K562 (cell line): ENCODE data around the gene LCTL. TPM values are rescaled to one million over a fixed set of nuclear protein-coding genes. Genes with fewer than 3 reads are reported as not detected.
A peak's percentile ranks its signal among the peaks of the same experiment; 100 is the strongest.

Experiments used
- BHLHE40 ChIP-seq: IDR thresholded peaks from 2 replicates; pipeline ENCODE4 v1.6.1; 2011; ENCODE audit warnings: low read length, improper control_type of control experiment
- E2F3 ChIP-seq: fragments of 250-450 bp; sonication (Bioruptor Pico); IDR thresholded peaks from 2 replicates; pipeline ENCODE4 v1.4.0; 2020; ENCODE audit warnings: mild to moderate bottlenecking
- FIP1L1 ChIP-seq: fragments of 200-400 bp; formaldehyde crosslinking; IDR thresholded peaks from 2 replicates; pipeline ENCODE4 v1.6.1; 2018; ENCODE audit warnings: mild to moderate bottlenecking, low read depth, low read length; ENCODE audit not compliant: poor library complexity, severe bottlenecking
- GATAD2A ChIP-seq: fragments of 450-650 bp; IDR thresholded peaks from 2 replicates; pipeline ENCODE4 v1.6.1; 2017
- JUND ChIP-seq, 2 experiments: IDR thresholded peaks; 2 replicates in 1 of 2; 3 replicates in 1 of 2; pipeline ENCODE4 v1.6.1; 2011; ENCODE audit warnings: borderline replicate concordance in 2 of 2, low read depth in 2 of 2, low read length in 2 of 2, improper control_type of control experiment in 1 of 2, missing biosample characterization in 1 of 2, missing genetic modification characterization in 1 of 2, missing genetic modification reagents in 1 of 2
- MTA3 ChIP-seq: fragments of 450-650 bp; formaldehyde crosslinking; IDR thresholded peaks from 2 replicates; pipeline ENCODE4 v1.6.1; 2017; ENCODE audit warnings: mild to moderate bottlenecking, borderline replicate concordance
- NFE2L1 ChIP-seq: fragments of 450-650 bp; IDR thresholded peaks from 2 replicates; pipeline ENCODE4 v1.6.1; 2016; ENCODE audit warnings: missing genetic modification characterization, low read depth, mild to moderate bottlenecking, missing compliant biosample characterization, moderate library complexity, borderline replicate concordance
- POLR2B ChIP-seq: fragments of 450-650 bp; IDR thresholded peaks from 2 replicates; pipeline ENCODE4 v1.6.1; 2018; ENCODE audit warnings: low read depth; ENCODE audit not compliant: partially characterized antibody
- RCOR1 ChIP-seq, 2 experiments: IDR thresholded peaks; 2 replicates each; pipeline ENCODE4 v1.6.1; 2012; ENCODE audit warnings: low read depth in 2 of 2, low read length in 2 of 2, borderline replicate concordance in 1 of 2, improper control_type of control experiment in 1 of 2
- TFAM ChIP-seq: fragments of 250-450 bp; sonication (Bioruptor Pico); conservative IDR thresholded peaks from 2 replicates; pipeline ENCODE4 v1.5.0; 2021; ENCODE audit warnings: mild to moderate bottlenecking, moderate library complexity
- ZC3H11A ChIP-seq: IDR thresholded peaks from 2 replicates; pipeline ENCODE4 v1.6.1; 2012; ENCODE audit warnings: low read depth, low read length, improper control_type of control experiment
- ZNF586 ChIP-seq: fragments of 450-650 bp; formaldehyde crosslinking; conservative IDR thresholded peaks from 2 replicates; pipeline ENCODE4 v1.4.0; 2020; ENCODE audit warnings: mild to moderate bottlenecking, moderate library complexity
- ZNF699 ChIP-seq: fragments of 250-450 bp; sonication (Bioruptor Pico); IDR thresholded peaks from 2 replicates; pipeline ENCODE4 v1.8.0; 2021; ENCODE audit warnings: mild to moderate bottlenecking, moderate library complexity; ENCODE audit not compliant: insufficient replicate concordance
- ZZZ3 ChIP-seq: fragments of 450-650 bp; IDR thresholded peaks from 2 replicates; pipeline ENCODE4 v1.6.1; 2016; ENCODE audit warnings: antibody characterized with exemption, mild to moderate bottlenecking, moderate library complexity
- polyA plus RNA-seq, 8 experiments: library from polyadenylated mRNA; depleted of rRNA in 4 of 8; stranded (reverse) in 5 of 8; unstranded in 3 of 8; fragments of >200 nt; fragmentation: Nextera tagmentation in 2 of 8; fragmentation: Illumina TruSeq in 1 of 8; extraction: Ambion mirVana in 2 of 8; extraction: Trizol in 1 of 8; gene quantifications; 2 replicates each; pipeline versions ENCODE4 v1.2.1 to v1.2.3, GENCODE V29; 2011 to 2014; ENCODE audit warnings: inconsistent platforms in 1 of 8, missing spikeins in 1 of 8
- total RNA-seq, 7 experiments: library from RNA; depleted of rRNA in 6 of 7; stranded (reverse); fragments of >200 nt in 6 of 7; fragmentation: Illumina TruSeq in 2 of 7; extraction: Trizol in 2 of 7; gene quantifications; 2 replicates each; pipeline versions ENCODE4 v1.2.1 to v1.2.3, GENCODE V29; 2011 to 2021; ENCODE audit warnings: low replicate concordance in 1 of 7
- TF ChIP-seq, protein P1 (sequence below): fragments of 450-650 bp; IDR thresholded peaks from 2 replicates; pipeline ENCODE4 v1.6.1; 2016; ENCODE audit warnings: mild to moderate bottlenecking
- TF ChIP-seq, protein P2 (sequence below): fragments of 250-450 bp; sonication (Bioruptor Pico); IDR thresholded peaks from 2 replicates; pipeline ENCODE4 v1.5.0; 2021; ENCODE audit warnings: mild to moderate bottlenecking, borderline replicate concordance
- TF ChIP-seq, protein P3 (sequence below): sonication (generic); formaldehyde crosslinking; IDR thresholded peaks from 2 replicates; pipeline ENCODE4 v1.8.0; 2022; ENCODE audit warnings: mild to moderate bottlenecking, missing genetic modification reagents

The LCTL gene
- total and polyA plus RNA-seq, 9 of the 15 experiments (the other 6 are each of a cell fraction or from before 2014, with no cell fraction given): 0.08 to 0.31 (median 0.17) TPM; not detected in 6

DNA sequence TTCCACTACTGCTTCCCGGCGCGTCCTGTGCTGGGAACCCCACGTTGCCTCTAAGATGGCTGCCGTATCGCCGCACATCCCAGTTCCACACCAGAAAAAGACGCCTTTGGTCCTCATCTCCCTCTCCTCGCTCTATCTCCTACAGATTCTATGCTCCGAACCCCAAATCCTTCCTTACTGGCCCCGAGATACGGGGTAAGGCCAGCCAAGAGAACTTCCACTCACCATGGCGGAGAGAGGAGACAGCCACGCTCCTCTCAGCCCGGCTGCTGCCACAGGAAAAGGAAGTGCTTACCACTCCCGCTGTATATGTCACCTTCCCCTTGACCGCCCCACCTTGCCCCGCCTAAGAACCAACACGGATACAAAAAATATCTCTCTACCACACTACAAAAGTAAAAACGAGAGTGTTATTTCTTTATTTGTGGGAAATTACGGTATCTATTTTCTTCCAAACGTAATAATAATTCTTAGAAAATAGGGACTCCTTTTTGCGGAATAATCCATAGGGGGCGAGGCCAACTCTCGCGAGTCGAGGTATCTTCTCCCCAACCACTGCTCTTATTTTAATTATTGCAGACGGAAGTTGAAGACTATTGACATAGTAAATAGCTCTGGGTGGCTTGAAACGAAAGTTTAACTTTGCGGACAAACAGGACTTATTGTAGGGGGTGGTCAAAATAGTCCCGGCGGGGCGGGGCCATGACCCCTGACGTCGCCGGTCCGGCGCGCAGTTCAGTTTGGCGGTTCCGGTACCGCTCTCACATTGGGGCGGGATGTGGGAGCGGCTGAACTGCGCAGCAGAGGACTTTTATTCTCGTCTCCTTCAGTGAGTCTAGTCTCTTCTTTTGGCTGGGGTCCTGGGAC, 61.0 kb downstream of the LCTL start, which contains the start of the genes RPL4 and ZWILCH (continued):
- 0 out of 2 replicates have a peak, but pooled peaks have one; percentile 20 for TF ChIP-seq JUND (IDR thresholded peaks at IDR 0.05; ENCODE audit: borderline replicate concordance, low read depth, low read length)
- TF ChIP-seq JUND (tag; IDR thresholded peaks at IDR 0.05; ENCODE audit: borderline replicate concordance, low read depth, low read length): peak; percentile 46; the same call in 1 of the 3 replicates
- no peak for TF ChIP-seq ZC3H11A
- TF ChIP-seq ZZZ3: 0 out of 2 replicates have a peak, but pooled peaks have one; percentile 68
- TF ChIP-seq ZNF586 (CRISPR knock-in tag): no peak
- no peak for TF ChIP-seq BHLHE40
- TF ChIP-seq RCOR1 (IDR thresholded peaks at IDR 0.05; ENCODE audit: borderline replicate concordance in 1 of 2, low read depth in 2 of 2, low read length in 2 of 2): 0 out of 4 replicates have a peak, but pooled peaks of 1 of the 2 experiments have one; percentile 8
- TF ChIP-seq, protein P1, sequence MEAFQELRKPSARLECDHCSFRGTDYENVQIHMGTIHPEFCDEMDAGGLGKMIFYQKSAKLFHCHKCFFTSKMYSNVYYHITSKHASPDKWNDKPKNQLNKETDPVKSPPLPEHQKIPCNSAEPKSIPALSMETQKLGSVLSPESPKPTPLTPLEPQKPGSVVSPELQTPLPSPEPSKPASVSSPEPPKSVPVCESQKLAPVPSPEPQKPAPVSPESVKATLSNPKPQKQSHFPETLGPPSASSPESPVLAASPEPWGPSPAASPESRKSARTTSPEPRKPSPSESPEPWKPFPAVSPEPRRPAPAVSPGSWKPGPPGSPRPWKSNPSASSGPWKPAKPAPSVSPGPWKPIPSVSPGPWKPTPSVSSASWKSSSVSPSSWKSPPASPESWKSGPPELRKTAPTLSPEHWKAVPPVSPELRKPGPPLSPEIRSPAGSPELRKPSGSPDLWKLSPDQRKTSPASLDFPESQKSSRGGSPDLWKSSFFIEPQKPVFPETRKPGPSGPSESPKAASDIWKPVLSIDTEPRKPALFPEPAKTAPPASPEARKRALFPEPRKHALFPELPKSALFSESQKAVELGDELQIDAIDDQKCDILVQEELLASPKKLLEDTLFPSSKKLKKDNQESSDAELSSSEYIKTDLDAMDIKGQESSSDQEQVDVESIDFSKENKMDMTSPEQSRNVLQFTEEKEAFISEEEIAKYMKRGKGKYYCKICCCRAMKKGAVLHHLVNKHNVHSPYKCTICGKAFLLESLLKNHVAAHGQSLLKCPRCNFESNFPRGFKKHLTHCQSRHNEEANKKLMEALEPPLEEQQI: peak; percentile 77; the same call in 1 of the 2 replicates
- TF ChIP-seq MTA3: peak; percentile 85; the same call in 1 of the 2 replicates
- TF ChIP-seq, protein P2, sequence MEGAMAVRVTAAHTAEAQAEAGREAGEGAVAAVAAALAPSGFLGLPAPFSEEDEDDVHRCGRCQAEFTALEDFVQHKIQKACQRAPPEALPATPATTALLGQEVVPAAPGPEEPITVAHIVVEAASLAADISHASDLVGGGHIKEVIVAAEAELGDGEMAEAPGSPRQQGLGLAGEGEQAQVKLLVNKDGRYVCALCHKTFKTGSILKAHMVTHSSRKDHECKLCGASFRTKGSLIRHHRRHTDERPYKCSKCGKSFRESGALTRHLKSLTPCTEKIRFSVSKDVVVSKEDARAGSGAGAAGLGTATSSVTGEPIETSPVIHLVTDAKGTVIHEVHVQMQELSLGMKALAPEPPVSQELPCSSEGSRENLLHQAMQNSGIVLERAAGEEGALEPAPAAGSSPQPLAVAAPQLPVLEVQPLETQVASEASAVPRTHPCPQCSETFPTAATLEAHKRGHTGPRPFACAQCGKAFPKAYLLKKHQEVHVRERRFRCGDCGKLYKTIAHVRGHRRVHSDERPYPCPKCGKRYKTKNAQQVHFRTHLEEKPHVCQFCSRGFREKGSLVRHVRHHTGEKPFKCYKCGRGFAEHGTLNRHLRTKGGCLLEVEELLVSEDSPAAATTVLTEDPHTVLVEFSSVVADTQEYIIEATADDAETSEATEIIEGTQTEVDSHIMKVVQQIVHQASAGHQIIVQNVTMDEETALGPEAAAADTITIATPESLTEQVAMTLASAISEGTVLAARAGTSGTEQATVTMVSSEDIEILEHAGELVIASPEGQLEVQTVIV (CRISPR knock-in tag): no peak
- TF ChIP-seq ZNF699 (CRISPR knock-in tag): no peak
- no peak for TF ChIP-seq E2F3 (CRISPR knock-in tag)
- TF ChIP-seq, protein P3, sequence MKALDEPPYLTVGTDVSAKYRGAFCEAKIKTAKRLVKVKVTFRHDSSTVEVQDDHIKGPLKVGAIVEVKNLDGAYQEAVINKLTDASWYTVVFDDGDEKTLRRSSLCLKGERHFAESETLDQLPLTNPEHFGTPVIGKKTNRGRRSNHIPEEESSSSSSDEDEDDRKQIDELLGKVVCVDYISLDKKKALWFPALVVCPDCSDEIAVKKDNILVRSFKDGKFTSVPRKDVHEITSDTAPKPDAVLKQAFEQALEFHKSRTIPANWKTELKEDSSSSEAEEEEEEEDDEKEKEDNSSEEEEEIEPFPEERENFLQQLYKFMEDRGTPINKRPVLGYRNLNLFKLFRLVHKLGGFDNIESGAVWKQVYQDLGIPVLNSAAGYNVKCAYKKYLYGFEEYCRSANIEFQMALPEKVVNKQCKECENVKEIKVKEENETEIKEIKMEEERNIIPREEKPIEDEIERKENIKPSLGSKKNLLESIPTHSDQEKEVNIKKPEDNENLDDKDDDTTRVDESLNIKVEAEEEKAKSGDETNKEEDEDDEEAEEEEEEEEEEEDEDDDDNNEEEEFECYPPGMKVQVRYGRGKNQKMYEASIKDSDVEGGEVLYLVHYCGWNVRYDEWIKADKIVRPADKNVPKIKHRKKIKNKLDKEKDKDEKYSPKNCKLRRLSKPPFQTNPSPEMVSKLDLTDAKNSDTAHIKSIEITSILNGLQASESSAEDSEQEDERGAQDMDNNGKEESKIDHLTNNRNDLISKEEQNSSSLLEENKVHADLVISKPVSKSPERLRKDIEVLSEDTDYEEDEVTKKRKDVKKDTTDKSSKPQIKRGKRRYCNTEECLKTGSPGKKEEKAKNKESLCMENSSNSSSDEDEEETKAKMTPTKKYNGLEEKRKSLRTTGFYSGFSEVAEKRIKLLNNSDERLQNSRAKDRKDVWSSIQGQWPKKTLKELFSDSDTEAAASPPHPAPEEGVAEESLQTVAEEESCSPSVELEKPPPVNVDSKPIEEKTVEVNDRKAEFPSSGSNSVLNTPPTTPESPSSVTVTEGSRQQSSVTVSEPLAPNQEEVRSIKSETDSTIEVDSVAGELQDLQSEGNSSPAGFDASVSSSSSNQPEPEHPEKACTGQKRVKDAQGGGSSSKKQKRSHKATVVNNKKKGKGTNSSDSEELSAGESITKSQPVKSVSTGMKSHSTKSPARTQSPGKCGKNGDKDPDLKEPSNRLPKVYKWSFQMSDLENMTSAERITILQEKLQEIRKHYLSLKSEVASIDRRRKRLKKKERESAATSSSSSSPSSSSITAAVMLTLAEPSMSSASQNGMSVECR: peak; percentile 63
- TF ChIP-seq NFE2L1 (tag): no peak
- TF ChIP-seq POLR2B: peak; percentile 99
- TF ChIP-seq FIP1L1: no peak
- TF ChIP-seq TFAM (CRISPR knock-in tag): no peak
- TF ChIP-seq GATAD2A: no peak
